GM13976 (cell line): ENCODE results near the gene TEX38.

Experiments
- DNase-seq: peaks from one replicate; pipeline ENCODE4 v3.0.0; 2012; ENCODE audit warnings: low spot score
- CTCF ChIP-seq: IDR thresholded peaks from 2 replicates; pipeline ENCODE4 v1.5.1; 2012; ENCODE audit warnings: borderline replicate concordance, mild to moderate bottlenecking; ENCODE audit not compliant: insufficient read depth; ENCODE audit errors: extremely low read depth, missing control alignments, control extremely low read depth
- in situ Hi-C: fragments of 300-500 bp; cut with MboI; formaldehyde crosslinking; loops from one replicate; pipeline ENCODE4 v1.12.0; 2022; ENCODE audit warnings: low sequenced_read_pairs, mixed read lengths, inconsistent platforms; ENCODE audit not compliant: unreplicated experiment

TEX38 gene

GRCh38 chr1:46637444-46638083 lies 34.1 kb upstream of the TEX38 start:
- in situ Hi-C loops, result no loop called here
- no peak for TF ChIP-seq CTCF
- DNase-seq, result no peak

GRCh38 chr1:46638921-46639320 lies 32.7 kb upstream of the TEX38 start:
- DNase-seq, result no peak
- in situ Hi-C loops, result no loop called here
- no peak for TF ChIP-seq CTCF

GRCh38 chr1:46639547-46639946 lies 32.1 kb upstream of the TEX38 start:
- no peak for TF ChIP-seq CTCF
- in situ Hi-C loops, result no loop called here
- DNase-seq, result no peak

- no peak for TF ChIP-seq CTCF
- in situ Hi-C loops, result no loop called here
- no peak for DNase-seq
Measured at GRCh38 chr1:46642115-46642680, 29.5 kb upstream of the TEX38 start.

- no peak for DNase-seq
- no peak for TF ChIP-seq CTCF
- in situ Hi-C loops, result no loop called here
Measured at GRCh38 chr1:46643368-46643775, 28.3 kb upstream of the TEX38 start.

GRCh38 chr1:46645815-46646214 lies 25.8 kb upstream of the TEX38 start:
- in situ Hi-C loops, result no loop called here
- no peak for TF ChIP-seq CTCF
- no peak for DNase-seq
